Calu3 (cell line): ENCODE measurements around the gene SPDYE3. TPM values are rescaled to one million over a fixed set of nuclear protein-coding genes. Genes with fewer than 3 reads are reported as not detected.
A peak's percentile ranks its signal among the peaks of the same experiment; 100 is the strongest.
"Not testable (repeated sequence)": the region's sequence is repeated elsewhere in the genome, so short reads cannot be mapped to it uniquely, and the experiment has no call there.

Experiments used
- BruUV-seq: library from RNA; stranded (reverse); fragments of 400-500 nt; replicated peaks from 2 replicates; lab custom pipeline; 2021; lab: Mats Ljungman, UMichigan
- CTCF ChIA-PET: fragments of 300-600 bp; sonication (Branson Sonifier 250); formaldehyde crosslinking; loops from one replicate; lab custom pipeline; 2022; ENCODE audit warnings: antibody characterized with exemption; lab: Charles Lee
- DNase-seq: peaks from one replicate; pipeline ENCODE4 v3.0.0; 2022
- H3K27ac Mint-ChIP-seq: one replicate; pipeline ENCODE4 v1.8.0; 2022; ENCODE audit warnings: mixed read lengths; ENCODE audit not compliant: unreplicated experiment
- H3K27me3 Mint-ChIP-seq: one replicate; pipeline ENCODE4 v1.8.0; 2022; ENCODE audit warnings: mixed read lengths; ENCODE audit not compliant: unreplicated experiment
- H3K36me3 Mint-ChIP-seq: one replicate; pipeline ENCODE4 v1.8.0; 2022; ENCODE audit warnings: mild to moderate bottlenecking, moderate library complexity, mixed read lengths; ENCODE audit not compliant: insufficient read depth, unreplicated experiment
- H3K4me1 Mint-ChIP-seq: one replicate; pipeline ENCODE4 v1.8.0; 2022; ENCODE audit warnings: mild to moderate bottlenecking, low read depth, mixed read lengths; ENCODE audit not compliant: unreplicated experiment
- H3K4me3 Mint-ChIP-seq: one replicate; pipeline ENCODE4 v1.8.0; 2022; ENCODE audit warnings: mild to moderate bottlenecking, low read depth, moderate library complexity, mixed read lengths; ENCODE audit not compliant: unreplicated experiment
- H3K9me3 Mint-ChIP-seq: one replicate; pipeline ENCODE4 v1.8.0; 2022; ENCODE audit warnings: low read depth, mixed read lengths; ENCODE audit not compliant: unreplicated experiment
- intact Hi-C: fragments of 100-400 bp; cut with micrococcal nuclease; formaldehyde crosslinking; loops from one replicate; pipeline ENCODE4 v1.10.0; 2022; ENCODE audit not compliant: unreplicated experiment
- total RNA-seq: library from RNA; stranded (reverse); gene quantifications from 2 replicates; pipeline ENCODE4 v1.2.3, GENCODE V29; 2022
- TF ChIP-seq, protein P1 (sequence below): fragments of 200-600 bp; IDR thresholded peaks from one replicate; pipeline ENCODE4 v1.8.0; 2022; ENCODE audit warnings: antibody characterized with exemption; ENCODE audit not compliant: unreplicated experiment

Gene SPDYE3
- total RNA-seq, 1 experiment from 2014 or later: not detected

DNA sequence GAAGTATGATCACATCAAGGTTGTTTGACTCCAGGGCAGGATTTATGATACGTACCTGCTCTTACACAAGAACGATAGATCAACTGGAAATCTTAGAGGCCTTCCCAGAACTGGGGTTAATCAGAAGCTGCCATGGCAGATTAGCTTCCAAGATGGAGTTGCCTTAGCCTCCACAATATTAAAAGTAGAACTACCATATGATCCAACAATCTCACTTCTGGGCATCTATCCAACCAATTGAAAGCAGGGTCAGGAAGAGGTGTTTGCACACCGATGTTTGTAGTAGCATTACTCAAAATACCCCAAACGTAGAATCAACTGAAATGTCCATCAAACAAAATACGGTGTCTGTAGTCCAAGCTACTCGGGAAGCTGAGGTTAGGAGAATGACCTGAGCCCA is 57.0 kb downstream of the SPDYE3 start:
- intact Hi-C loops: no loop called here
- TF ChIP-seq, protein P1, sequence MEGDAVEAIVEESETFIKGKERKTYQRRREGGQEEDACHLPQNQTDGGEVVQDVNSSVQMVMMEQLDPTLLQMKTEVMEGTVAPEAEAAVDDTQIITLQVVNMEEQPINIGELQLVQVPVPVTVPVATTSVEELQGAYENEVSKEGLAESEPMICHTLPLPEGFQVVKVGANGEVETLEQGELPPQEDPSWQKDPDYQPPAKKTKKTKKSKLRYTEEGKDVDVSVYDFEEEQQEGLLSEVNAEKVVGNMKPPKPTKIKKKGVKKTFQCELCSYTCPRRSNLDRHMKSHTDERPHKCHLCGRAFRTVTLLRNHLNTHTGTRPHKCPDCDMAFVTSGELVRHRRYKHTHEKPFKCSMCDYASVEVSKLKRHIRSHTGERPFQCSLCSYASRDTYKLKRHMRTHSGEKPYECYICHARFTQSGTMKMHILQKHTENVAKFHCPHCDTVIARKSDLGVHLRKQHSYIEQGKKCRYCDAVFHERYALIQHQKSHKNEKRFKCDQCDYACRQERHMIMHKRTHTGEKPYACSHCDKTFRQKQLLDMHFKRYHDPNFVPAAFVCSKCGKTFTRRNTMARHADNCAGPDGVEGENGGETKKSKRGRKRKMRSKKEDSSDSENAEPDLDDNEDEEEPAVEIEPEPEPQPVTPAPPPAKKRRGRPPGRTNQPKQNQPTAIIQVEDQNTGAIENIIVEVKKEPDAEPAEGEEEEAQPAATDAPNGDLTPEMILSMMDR: no peak
- Mint-ChIP-seq H3K36me3 (peaks cover 57% of the 10 kb centered on the region), H3K4me1 (no peaks in the 10 kb centered on the region), H3K27ac (no peak overlapping the region), H3K4me3 (no peak overlapping the region), H3K9me3 (no peaks in the 10 kb centered on the region), H3K27me3 (no peaks in the 10 kb centered on the region)
- no peak for DNase-seq
- CTCF ChIA-PET: no interaction called here
- no TSS peak for BruUV-seq

DNA sequence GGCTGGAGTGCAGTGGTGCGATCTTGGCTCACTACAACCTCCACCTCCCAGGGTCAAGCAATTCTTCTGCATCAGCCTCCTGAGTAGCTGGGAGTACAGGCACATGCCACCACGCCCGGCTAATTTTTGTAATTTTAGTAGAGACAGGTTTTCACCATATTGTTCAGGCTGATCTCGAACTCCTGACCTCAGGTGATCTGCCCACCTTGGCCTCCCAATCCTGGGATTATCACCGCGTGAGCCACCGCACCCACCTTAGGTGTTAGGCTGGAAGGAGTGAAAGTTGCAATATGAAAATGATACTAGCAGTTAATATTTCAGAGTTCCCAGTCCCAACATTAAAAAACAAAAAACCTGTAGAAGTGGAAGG is 58.5 kb downstream of the SPDYE3 start:
- CTCF ChIA-PET: interaction anchor here (0.6 kb wide), 1 partner anchor 11 kb away, joined by 3 read pairs; no protein-coding TSS in a partner anchor
- H3K36me3 Mint-ChIP-seq: peaks cover 51% of the 10 kb centered on the region
- H3K27me3 Mint-ChIP-seq, DNase-seq, H3K9me3 Mint-ChIP-seq, H3K4me3 Mint-ChIP-seq, H3K4me1 Mint-ChIP-seq, BruUV-seq, intact Hi-C loops: not testable (repeated sequence)
- H3K27ac Mint-ChIP-seq: peak overlapping the region; percentile 82

DNA sequence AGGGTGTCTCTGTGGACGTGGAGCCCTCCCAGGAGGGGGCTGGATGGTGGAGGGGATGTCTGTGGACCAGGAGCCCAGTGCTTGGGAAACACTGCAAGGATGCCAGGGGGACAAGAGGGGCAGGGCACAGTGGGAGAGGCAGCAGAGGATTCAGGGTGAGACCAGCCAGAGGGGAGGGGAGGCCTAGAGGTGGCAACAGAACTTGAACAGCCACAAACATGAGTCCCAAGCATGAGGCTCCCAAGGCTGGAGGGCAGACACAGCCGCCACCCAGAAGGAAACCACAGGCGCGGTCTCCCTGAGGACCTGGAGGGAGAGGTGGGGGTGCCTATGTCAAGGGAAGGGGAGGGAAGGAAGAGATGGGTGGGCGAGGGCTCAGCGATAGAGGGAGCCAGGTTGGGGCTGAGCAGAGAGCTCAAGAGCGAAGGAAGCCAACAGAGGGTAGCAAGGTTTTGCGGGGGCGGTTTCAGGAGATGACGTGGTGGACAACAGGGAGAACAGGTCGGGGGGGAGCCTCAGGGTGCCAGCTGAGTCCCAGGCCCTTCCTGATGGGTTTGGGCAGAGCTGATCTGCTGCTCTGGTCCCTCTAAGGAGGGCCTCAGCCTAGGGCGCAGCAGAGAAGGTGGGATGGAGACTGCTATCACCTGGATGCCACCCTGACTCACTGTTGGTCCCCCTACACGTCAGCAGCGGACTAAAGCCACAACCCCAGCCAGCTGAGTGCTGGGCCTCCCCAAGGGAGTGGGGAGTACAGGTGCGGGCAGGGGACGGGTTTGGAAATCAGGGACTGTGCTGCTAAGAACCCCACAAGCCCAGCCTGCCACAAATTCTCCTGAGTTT is 59.1 kb downstream of the SPDYE3 start:
- BruUV-seq: no TSS peak
- H3K4me1 Mint-ChIP-seq: no peaks in the 10 kb centered on the region
- H3K4me3 Mint-ChIP-seq: no peak overlapping the region
- intact Hi-C loops: no loop called here
- H3K36me3 Mint-ChIP-seq: peaks cover 51% of the 10 kb centered on the region
- H3K27me3 Mint-ChIP-seq: no peaks in the 10 kb centered on the region
- CTCF ChIA-PET: interaction anchor here (0.6 kb wide), 1 partner anchor 10 kb away, joined by 3 read pairs; no protein-coding TSS in a partner anchor
- H3K9me3 Mint-ChIP-seq: no peaks in the 10 kb centered on the region
- TF ChIP-seq, protein P1: no peak
- DNase-seq: no peak
- peak overlapping the region; percentile 82 for H3K27ac Mint-ChIP-seq

DNA sequence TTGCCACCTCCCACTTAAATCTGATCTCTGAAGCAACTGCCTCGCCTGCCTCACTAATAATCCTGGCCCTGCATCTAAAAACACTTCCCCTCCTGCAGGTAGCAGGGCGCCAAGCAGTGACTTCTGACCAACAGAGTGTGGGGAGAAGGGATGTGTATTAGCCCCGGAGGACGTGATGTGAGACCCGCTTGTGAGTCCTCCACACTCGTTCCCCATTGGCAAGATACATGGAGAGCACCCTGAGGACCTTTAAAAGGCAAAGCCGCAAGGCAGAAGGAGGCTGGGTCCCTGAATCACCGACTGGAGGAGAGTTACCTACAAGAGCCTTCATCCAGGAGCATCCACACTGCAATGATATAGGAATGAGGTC is 59.7 kb downstream of the SPDYE3 start:
- CTCF ChIA-PET: no interaction called here
- no peaks in the 10 kb centered on the region for H3K27me3 Mint-ChIP-seq
- H3K4me3 Mint-ChIP-seq: no peak overlapping the region
- intact Hi-C loops: no loop called here
- H3K36me3 Mint-ChIP-seq: peaks cover 48% of the 10 kb centered on the region
- no peaks in the 10 kb centered on the region for H3K4me1 Mint-ChIP-seq
- DNase-seq: no peak
- peak overlapping the region; percentile 82 for H3K27ac Mint-ChIP-seq
- TF ChIP-seq, protein P1: no peak
- no TSS peak for BruUV-seq
- no peaks in the 10 kb centered on the region for H3K9me3 Mint-ChIP-seq
